ENCODE data around the gene CDH23.

CDH23 gene

DNA sequence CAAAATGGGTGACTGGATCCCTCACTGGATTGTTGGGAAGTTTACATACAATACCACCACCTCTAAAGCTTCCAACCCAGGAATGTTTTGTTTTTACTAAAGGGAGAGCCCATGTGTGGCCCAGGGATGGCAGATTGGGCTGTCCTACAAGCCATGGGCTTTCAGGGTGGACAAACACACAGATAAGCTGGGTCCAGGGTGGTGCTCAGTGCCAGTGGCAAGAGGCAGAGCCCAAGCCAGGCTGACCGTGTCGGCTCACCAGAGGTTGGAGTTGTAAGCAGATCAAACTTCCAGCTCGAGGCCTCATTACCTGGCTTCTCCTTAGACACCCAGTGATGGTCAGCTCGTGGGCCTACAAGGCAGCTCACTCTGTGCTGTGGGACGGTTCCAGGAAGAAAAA, 52.3 kb downstream of the CDH23 start:
- TF ChIP-seq EZH2 (optimal IDR thresholded peaks at IDR 0.05; ENCODE audit: low read depth, low read length), result no peak
- TF ChIP-seq, protein P1, sequence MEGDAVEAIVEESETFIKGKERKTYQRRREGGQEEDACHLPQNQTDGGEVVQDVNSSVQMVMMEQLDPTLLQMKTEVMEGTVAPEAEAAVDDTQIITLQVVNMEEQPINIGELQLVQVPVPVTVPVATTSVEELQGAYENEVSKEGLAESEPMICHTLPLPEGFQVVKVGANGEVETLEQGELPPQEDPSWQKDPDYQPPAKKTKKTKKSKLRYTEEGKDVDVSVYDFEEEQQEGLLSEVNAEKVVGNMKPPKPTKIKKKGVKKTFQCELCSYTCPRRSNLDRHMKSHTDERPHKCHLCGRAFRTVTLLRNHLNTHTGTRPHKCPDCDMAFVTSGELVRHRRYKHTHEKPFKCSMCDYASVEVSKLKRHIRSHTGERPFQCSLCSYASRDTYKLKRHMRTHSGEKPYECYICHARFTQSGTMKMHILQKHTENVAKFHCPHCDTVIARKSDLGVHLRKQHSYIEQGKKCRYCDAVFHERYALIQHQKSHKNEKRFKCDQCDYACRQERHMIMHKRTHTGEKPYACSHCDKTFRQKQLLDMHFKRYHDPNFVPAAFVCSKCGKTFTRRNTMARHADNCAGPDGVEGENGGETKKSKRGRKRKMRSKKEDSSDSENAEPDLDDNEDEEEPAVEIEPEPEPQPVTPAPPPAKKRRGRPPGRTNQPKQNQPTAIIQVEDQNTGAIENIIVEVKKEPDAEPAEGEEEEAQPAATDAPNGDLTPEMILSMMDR (IDR thresholded peaks at IDR 0.05; ENCODE audit: low read length), result no peak
- no peak overlapping the region for H3K27ac ChIP-seq (ENCODE audit: low read length)
- peaks cover 55% of the 10 kb centered on the region for H3K27me3 ChIP-seq (replicated peaks; ENCODE audit: insufficient read depth, low read length)
- H3F3A ChIP-seq (ENCODE audit: insufficient read depth, low read length), result no peaks in the 10 kb centered on the region
- H3K9me2 ChIP-seq (replicated peaks; ENCODE audit: insufficient read depth, low read length), result no peaks in the 10 kb centered on the region
- H3K4me3 ChIP-seq (ENCODE audit: low read length), result no peak overlapping the region
- no peak overlapping the region for H3K9ac ChIP-seq (ENCODE audit: low read length)
- no peak overlapping the region for H2AFZ ChIP-seq (ENCODE audit: low read length)
- H3K9me3 ChIP-seq (replicated peaks; ENCODE audit: insufficient read depth, low read length), result no peaks in the 10 kb centered on the region
- no peaks in the 10 kb centered on the region for H4K20me1 ChIP-seq (ENCODE audit: insufficient read depth, low read length)
- H3K4me2 ChIP-seq (ENCODE audit: low read depth, low read length), result no peak overlapping the region
- H3K4me1 ChIP-seq (ENCODE audit: low read length), result no peaks in the 10 kb centered on the region
- no peaks in the 10 kb centered on the region for H3K36me3 ChIP-seq (replicated peaks; ENCODE audit: insufficient read depth, low read length)
- DNase-seq, result no peak
- H3K79me2 ChIP-seq (ENCODE audit: low read length), result no peaks in the 10 kb centered on the region

DNA sequence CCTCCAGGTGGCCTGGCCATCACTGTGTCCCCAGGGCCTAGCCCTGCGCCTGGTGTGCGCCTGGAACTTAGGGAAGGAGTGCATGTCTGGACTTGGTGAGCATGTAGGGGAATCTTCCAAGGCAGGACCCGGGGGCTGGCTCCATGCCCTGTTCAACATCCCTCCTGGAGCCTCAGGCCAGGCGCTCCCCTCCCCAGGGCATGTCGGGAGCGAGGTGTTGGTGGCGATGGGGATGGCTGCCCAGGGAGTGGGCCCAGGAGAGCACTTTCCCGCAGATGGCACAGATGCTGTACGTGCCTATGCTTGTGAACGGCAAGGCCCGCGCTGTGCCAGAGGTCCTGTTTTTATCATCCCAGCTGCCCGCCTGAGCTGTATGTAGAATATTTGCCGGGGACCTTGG, 55.0 kb downstream of the CDH23 start:
- Histone ChIP-seq H3K36me3 (replicated peaks; ENCODE audit: insufficient read depth, low read length) (no peaks in the 10 kb centered on the region), H4K20me1 (ENCODE audit: insufficient read depth, low read length) (no peaks in the 10 kb centered on the region), H3K4me2 (ENCODE audit: low read depth, low read length) (no peak overlapping the region), H3K27ac (ENCODE audit: low read length) (no peak overlapping the region), H3K9ac (ENCODE audit: low read length) (no peak overlapping the region), H3K4me1 (ENCODE audit: low read length) (no peaks in the 10 kb centered on the region), H3F3A (ENCODE audit: insufficient read depth, low read length) (no peaks in the 10 kb centered on the region), H2AFZ (ENCODE audit: low read length) (no peak overlapping the region), H3K4me3 (ENCODE audit: low read length) (no peak overlapping the region), H3K9me2 (replicated peaks; ENCODE audit: insufficient read depth, low read length) (no peaks in the 10 kb centered on the region), H3K9me3 (replicated peaks; ENCODE audit: insufficient read depth, low read length) (no peaks in the 10 kb centered on the region), H3K79me2 (ENCODE audit: low read length) (no peaks in the 10 kb centered on the region), H3K27me3 (replicated peaks; ENCODE audit: insufficient read depth, low read length) (peaks cover 59% of the 10 kb centered on the region)
- TF ChIP-seq, protein P1 (IDR thresholded peaks at IDR 0.05; ENCODE audit: low read length), result no peak
- TF ChIP-seq EZH2phosphoT487 (IDR thresholded peaks at IDR 0.05; ENCODE audit: low read length) (no peak), EZH2 (optimal IDR thresholded peaks at IDR 0.05; ENCODE audit: low read depth, low read length) (no peak)
- DNase-seq, result no peak

DNA sequence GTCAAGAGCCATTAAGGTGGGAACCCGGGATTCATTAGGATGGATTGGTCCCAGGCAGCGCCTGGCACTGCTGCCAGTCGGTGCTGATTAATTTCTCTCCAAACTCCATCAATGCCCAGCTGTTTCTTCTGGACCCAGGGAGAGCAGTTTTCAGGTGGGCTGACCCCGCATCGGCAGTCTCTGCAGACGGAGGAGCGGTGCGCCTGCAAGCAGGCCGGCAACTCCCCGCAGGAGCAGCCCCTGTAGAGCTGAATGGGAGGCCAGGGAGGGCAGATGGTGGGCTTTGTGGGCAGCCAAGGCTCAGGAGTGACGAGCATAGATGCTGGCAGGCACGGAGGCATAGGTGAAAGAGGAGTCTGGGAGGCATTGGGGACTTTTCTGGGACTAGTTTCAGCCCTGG, 56.5 kb downstream of the CDH23 start:
- TF ChIP-seq, protein P1 (IDR thresholded peaks at IDR 0.05; ENCODE audit: low read length), result no peak
- TF ChIP-seq EZH2phosphoT487 (IDR thresholded peaks at IDR 0.05; ENCODE audit: low read length) (no peak), EZH2 (optimal IDR thresholded peaks at IDR 0.05; ENCODE audit: low read depth, low read length) (no peak)
- Histone ChIP-seq H3K36me3 (replicated peaks; ENCODE audit: insufficient read depth, low read length) (no peaks in the 10 kb centered on the region), H4K20me1 (ENCODE audit: insufficient read depth, low read length) (no peaks in the 10 kb centered on the region), H3K4me1 (ENCODE audit: low read length) (no peaks in the 10 kb centered on the region), H3K27ac (ENCODE audit: low read length) (no peak overlapping the region), H3F3A (ENCODE audit: insufficient read depth, low read length) (no peaks in the 10 kb centered on the region), H3K4me2 (ENCODE audit: low read depth, low read length) (no peak overlapping the region), H3K9ac (ENCODE audit: low read length) (no peak overlapping the region), H2AFZ (ENCODE audit: low read length) (no peak overlapping the region), H3K9me2 (replicated peaks; ENCODE audit: insufficient read depth, low read length) (no peaks in the 10 kb centered on the region), H3K9me3 (replicated peaks; ENCODE audit: insufficient read depth, low read length) (no peaks in the 10 kb centered on the region), H3K4me3 (ENCODE audit: low read length) (no peak overlapping the region), H3K79me2 (ENCODE audit: low read length) (no peaks in the 10 kb centered on the region), H3K27me3 (replicated peaks; ENCODE audit: insufficient read depth, low read length) (peaks cover 74% of the 10 kb centered on the region)
- DNase-seq, result no peak

Data from MM.1S (cell line).